Type B pancreatic cell (in vitro differentiated cells): ENCODE measurements around the gene ZMYND12. TPM values are rescaled to one million over a fixed set of nuclear protein-coding genes. Genes with fewer than 3 reads are reported as not detected.

Experiments
- DNase-seq: peaks from one replicate; pipeline ENCODE4 v3.0.0; 2021; ENCODE audit warnings: mixed read lengths; ENCODE audit not compliant: unreplicated experiment; ENCODE audit errors: extremely low spot score
- H3K27ac Mint-ChIP-seq: 2 replicates; pipeline ENCODE4 v1.8.0; 2021; ENCODE audit warnings: mild to moderate bottlenecking, mixed read lengths
- H3K27me3 Mint-ChIP-seq: 2 replicates; pipeline ENCODE4 v1.8.0; 2021; ENCODE audit warnings: mixed read lengths
- H3K36me3 Mint-ChIP-seq: 2 replicates; pipeline ENCODE4 v1.8.0; 2021; ENCODE audit warnings: mixed read lengths
- H3K4me1 Mint-ChIP-seq: one replicate; pipeline ENCODE4 v1.8.0; 2021; ENCODE audit warnings: mixed read lengths; ENCODE audit not compliant: unreplicated experiment
- H3K4me3 Mint-ChIP-seq: 2 replicates; pipeline ENCODE4 v1.8.0; 2021; ENCODE audit warnings: mild to moderate bottlenecking, mixed read lengths
- H3K9me3 Mint-ChIP-seq: 2 replicates; pipeline ENCODE4 v1.8.0; 2021; ENCODE audit warnings: mixed read lengths
- total RNA-seq: library from RNA; stranded (reverse); gene quantifications from 2 replicates; pipeline ENCODE4 v1.2.1, GENCODE V29; 2021; ENCODE audit warnings: low replicate concordance
- TF ChIP-seq, protein P1 (sequence below): fragments of 200-600 bp; sonication (generic); conservative IDR thresholded peaks from 2 replicates; pipeline ENCODE4 v1.5.0; 2021; ENCODE audit warnings: antibody characterized with exemption, mild to moderate bottlenecking

ZMYND12 gene
- total RNA-seq, 1 donor from 2014 or later, result 1.5 TPM

DNA sequence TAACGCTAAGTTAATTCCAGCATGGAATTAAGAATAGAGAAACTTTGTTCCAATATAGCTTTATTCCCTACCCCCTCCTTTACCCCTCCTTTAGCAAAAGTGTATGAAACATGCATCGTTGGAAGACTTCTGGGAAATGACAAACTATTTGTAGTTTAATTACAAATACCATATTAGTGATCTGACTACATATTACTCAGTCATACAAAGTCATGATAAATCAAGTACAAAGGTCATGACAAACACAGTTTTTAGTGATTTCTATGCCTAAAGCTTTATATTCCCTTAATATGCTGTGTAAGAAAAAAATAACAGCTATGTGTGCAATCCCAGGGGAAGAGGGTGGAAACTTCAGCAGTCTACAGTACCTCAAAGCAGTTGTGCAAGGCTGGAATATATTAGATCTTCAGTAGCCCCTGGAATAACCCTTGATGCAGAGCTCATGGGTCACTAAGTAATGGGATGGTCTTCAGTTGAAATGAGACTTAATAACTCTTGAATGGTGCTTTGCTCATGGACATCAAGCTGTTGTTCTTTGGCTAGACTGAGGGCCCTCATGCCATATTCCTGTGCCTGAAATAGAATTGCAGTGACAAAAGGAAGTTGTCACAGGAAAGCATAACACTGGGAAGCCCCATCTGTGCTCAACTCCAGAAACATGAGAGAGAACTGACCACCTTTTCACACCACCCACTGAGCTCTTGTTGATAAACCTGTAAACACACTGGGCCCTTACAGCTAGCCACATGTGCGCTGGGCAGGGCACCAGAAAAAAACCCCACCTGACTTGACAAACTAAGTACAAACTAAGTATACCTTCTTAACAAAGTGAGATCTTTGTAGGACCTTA lies 25.3 kb downstream of the ZMYND12 start:
- DNase-seq, result no peak
- Mint-ChIP-seq H3K9me3 (no peaks in the 10 kb centered on the region), H3K36me3 (no peaks in the 10 kb centered on the region), H3K27me3 (no peaks in the 10 kb centered on the region), H3K4me1 (peaks cover 9% of the 10 kb centered on the region), H3K4me3 (no peak overlapping the region), H3K27ac (no peak overlapping the region)
- TF ChIP-seq, protein P1, sequence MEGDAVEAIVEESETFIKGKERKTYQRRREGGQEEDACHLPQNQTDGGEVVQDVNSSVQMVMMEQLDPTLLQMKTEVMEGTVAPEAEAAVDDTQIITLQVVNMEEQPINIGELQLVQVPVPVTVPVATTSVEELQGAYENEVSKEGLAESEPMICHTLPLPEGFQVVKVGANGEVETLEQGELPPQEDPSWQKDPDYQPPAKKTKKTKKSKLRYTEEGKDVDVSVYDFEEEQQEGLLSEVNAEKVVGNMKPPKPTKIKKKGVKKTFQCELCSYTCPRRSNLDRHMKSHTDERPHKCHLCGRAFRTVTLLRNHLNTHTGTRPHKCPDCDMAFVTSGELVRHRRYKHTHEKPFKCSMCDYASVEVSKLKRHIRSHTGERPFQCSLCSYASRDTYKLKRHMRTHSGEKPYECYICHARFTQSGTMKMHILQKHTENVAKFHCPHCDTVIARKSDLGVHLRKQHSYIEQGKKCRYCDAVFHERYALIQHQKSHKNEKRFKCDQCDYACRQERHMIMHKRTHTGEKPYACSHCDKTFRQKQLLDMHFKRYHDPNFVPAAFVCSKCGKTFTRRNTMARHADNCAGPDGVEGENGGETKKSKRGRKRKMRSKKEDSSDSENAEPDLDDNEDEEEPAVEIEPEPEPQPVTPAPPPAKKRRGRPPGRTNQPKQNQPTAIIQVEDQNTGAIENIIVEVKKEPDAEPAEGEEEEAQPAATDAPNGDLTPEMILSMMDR, result no peak

DNA sequence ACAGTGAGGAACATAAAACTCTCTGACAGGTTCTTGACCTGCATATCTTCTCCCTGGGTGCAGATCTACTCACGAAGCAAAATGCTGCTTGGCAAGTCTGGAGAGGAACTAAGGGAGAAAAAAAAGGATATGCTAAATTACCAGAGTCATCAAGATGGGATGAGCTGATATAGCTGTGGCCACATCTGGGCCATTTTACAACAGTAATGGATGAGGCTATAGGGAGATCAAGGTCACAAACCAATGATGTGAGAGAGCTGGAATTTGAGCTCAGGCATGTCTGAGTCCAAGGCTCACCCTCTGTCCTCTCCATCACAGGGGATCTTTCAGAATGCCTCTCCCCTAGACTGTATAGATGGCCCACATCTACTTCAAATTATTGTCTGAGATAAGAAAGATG lies 26.2 kb downstream of the ZMYND12 start:
- TF ChIP-seq, protein P1, result no peak
- Mint-ChIP-seq H3K9me3 (no peaks in the 10 kb centered on the region), H3K4me1 (peaks cover 9% of the 10 kb centered on the region), H3K27ac (no peak overlapping the region), H3K4me3 (no peak overlapping the region), H3K36me3 (no peaks in the 10 kb centered on the region), H3K27me3 (no peaks in the 10 kb centered on the region)
- no peak for DNase-seq

DNA sequence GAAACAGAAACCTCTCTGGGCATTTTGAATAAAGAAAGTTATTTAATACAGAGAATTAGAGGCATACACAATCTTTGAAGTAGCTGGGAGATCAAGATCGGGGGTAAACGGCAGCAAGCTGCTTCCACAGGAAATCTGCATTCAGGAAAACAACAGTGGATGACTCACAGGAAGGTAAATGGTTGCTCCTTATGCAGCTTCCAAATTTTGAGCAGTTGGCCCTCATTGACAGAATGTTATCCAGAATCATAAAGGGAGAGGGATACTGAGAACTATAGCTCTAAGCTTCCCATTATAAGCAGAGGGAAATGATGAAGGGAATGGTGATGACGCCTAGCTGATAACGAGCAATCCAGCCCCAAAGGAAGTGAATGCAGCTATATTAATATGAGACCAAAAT lies 28.6 kb downstream of the ZMYND12 start:
- DNase-seq, result no peak
- peaks cover 9% of the 10 kb centered on the region for H3K4me1 Mint-ChIP-seq
- H3K27ac Mint-ChIP-seq, result no peak overlapping the region
- H3K9me3 Mint-ChIP-seq, result no peaks in the 10 kb centered on the region
- H3K27me3 Mint-ChIP-seq, result no peaks in the 10 kb centered on the region
- H3K36me3 Mint-ChIP-seq, result no peaks in the 10 kb centered on the region
- TF ChIP-seq, protein P1, result no peak
- H3K4me3 Mint-ChIP-seq, result no peak overlapping the region

DNA sequence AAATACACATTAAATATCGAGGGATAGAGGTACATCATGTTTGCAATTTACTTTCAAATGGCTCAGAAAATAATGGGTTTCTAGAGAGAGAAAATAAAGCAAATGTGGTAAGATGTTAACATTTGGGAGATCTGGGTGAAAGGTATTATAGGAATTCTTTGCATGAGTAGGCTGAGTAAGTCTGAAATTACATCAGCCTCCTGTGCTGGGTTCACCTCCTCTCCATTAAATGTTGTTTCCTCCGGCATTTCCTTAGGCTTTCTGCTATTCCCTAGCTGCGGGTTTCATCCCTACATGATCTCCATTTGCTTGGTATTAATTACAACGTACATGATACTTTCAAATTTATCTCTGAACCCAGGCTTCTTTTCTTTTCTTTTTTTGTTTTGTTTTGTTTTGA lies 31.6 kb downstream of the ZMYND12 start:
- peaks cover 16% of the 10 kb centered on the region for H3K4me1 Mint-ChIP-seq
- peaks cover 7% of the 10 kb centered on the region for H3K27me3 Mint-ChIP-seq
- TF ChIP-seq, protein P1, result no peak
- no peaks in the 10 kb centered on the region for H3K36me3 Mint-ChIP-seq
- H3K27ac Mint-ChIP-seq, result no peak overlapping the region
- no peak for DNase-seq
- no peaks in the 10 kb centered on the region for H3K9me3 Mint-ChIP-seq
- H3K4me3 Mint-ChIP-seq, result no peak overlapping the region

DNA sequence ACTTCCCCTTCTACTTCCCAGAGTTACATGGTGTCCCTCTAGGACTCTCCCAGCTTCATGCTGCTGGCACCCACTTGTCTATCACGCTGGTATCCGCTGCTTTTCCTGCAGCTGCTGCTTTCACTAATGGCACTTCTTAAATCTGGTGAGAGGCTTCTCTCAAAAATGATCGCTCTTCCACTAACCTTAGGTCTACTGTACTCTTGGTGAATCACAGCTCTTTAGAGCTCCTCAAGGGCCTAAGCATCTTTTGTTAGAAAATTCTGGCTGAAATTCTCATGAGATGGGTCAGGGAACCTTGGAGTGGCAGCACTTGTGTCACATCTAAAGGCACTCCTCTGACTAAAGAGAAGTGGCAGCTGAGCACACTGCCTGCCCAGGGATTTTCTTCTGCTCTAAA lies 32.1 kb downstream of the ZMYND12 start:
- TF ChIP-seq, protein P1, result no peak
- H3K36me3 Mint-ChIP-seq, result no peaks in the 10 kb centered on the region
- no peak overlapping the region for H3K27ac Mint-ChIP-seq
- DNase-seq, result no peak
- no peak overlapping the region for H3K4me3 Mint-ChIP-seq
- no peaks in the 10 kb centered on the region for H3K9me3 Mint-ChIP-seq
- H3K4me1 Mint-ChIP-seq, result peaks cover 16% of the 10 kb centered on the region
- H3K27me3 Mint-ChIP-seq, result peaks cover 7% of the 10 kb centered on the region
